Central memory CD4-positive, alpha-beta T cell (primary cell): ENCODE results near the gene PPP1R15A.
"Not testable (repeated sequence)": the region's sequence is repeated elsewhere in the genome, so short reads cannot be mapped to it uniquely, and the experiment has no call there.

ENCODE experiments used
- DNase-seq: peaks from one replicate; pipeline ENCODE4 v3.0.0; 2022

The PPP1R15A gene

DNA sequence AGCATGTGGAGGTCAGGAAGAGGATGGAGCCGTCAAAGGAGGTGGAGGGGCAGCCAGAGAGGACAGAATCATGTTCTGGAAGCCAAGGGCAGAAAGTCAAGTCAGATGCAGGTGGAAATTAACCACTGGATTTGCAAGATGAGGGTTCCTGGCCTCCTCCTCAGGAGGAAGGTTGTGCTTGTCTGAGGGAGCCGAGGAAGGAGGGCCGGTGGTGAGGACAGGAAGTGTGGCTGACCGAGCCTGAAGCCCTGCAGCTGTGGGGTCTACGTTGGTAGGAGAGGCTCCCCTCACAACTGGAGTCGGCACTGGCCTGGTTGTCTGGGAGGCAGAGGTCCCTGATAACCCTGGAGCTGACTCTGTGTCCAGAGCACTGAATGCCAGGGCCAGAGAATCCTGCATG lies 45.9 kb downstream of the PPP1R15A start:
- no peak for DNase-seq

DNA sequence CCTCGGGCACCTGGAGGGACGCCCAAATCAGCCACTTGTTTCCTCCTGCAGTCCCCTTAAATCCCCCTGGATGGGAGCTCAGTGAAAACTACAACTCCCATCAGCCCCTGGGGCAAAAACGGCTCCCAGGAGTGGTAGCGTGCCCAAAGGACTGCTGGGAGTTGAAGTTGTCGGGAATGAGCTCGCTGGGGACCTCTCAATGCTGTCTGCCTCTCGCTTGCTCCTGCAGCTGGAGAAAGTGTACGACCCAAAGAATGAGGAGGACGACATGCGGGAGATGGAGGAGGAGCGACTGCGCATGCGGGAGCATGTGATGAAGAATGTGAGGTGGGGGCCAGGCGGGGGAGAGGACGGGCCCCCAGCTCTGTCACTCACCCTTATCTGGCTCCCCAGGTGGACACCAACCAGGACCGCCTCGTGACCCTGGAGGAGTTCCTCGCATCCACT lies 46.6 kb downstream of the PPP1R15A start:
- DNase-seq: no peak

DNA sequence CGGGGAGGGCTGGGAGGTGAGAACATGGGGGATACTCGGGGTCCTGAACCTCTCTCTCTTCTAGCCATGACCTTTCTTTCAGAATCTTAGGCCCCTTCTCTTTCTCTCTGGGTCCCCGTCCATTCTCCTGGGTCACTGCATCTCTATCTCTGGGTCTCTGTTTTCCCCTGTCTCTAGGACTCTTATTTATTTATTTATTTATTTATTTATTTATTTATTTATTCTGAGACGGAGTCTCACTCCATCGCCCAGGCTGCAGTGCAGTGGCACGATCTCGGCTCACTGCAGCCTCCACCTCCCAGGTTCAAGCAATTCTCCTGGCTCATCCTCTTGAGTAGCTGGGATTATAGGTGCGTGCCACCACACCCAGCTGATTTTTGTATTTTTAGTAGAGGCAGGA lies 47.0 kb downstream of the PPP1R15A start:
- DNase-seq: not testable (repeated sequence)

DNA sequence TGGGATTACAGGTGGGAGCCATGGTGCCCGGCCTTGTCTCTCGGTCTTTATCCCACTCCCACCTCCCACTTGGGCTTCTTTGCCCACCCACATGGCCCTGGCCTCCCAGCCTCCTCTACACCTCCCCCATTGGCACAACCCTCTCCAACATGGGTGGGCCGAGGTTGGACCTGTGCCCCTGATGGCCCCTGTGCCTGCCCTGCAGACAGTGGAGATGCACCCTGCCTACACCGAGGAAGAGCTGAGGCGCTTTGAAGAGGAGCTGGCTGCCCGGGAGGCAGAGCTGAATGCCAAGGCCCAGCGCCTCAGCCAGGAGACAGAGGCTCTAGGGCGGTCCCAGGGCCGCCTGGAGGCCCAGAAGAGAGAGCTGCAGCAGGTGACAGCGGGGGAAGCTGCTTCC lies 48.7 kb downstream of the PPP1R15A start:
- no peak for DNase-seq

DNA sequence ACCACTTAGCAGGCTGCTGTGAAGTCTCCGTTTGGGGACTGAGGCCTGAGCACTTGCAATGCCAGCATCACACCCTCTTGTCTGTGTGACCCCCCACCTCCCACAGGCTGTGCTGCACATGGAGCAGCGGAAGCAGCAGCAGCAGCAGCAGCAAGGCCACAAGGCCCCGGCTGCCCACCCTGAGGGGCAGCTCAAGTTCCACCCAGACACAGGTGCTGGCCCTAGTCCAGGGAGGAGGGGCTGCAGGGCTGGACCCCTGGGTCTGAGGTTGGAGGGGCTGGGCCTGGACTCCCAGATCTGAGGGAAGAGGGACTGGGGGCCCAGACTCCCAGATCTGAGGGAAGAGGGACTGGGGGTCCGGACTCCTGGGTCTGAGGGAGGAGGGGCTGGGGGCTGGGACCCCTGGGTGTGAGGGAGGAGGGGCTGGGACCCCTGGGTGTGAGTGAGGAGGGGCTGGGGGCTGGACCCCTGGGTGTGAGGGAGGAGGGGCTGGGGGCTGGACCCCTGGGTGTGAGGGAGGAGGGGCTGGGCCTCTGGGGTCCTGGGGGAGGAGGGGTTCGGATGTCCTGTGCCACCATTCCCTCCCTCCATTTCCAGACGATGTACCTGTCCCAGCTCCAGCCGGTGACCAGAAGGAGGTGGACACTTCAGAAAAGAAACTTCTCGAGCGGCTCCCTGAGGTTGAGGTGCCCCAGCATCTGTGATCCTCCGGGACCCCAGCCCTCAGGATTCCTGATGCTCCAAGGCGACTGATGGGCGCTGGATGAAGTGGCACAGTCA lies 49.7 kb downstream of the PPP1R15A start:
- DNase-seq: no peak

DNA sequence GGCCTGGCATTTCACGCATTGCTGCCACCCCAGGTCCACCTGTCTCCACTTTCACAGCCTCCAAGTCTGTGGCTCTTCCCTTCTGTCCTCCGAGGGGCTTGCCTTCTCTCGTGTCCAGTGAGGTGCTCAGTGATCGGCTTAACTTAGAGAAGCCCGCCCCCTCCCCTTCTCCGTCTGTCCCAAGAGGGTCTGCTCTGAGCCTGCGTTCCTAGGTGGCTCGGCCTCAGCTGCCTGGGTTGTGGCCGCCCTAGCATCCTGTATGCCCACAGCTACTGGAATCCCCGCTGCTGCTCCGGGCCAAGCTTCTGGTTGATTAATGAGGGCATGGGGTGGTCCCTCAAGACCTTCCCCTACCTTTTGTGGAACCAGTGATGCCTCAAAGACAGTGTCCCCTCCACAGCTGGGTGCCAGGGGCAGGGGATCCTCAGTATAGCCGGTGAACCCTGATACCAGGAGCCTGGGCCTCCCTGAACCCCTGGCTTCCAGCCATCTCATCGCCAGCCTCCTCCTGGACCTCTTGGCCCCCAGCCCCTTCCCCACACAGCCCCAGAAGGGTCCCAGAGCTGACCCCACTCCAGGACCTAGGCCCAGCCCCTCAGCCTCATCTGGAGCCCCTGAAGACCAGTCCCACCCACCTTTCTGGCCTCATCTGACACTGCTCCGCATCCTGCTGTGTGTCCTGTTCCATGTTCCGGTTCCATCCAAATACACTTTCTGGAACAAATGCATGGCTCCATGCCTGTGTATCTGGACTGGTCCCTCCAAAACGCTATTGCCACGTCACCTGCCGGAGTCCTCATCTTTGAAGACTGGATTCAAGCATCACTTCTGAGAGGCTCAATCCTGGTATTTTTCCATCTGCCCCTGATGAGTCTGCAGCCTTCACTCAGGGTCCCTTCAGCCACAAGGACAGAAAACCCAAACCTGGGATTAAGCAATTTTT lies 50.6 kb downstream of the PPP1R15A start:
- no peak for DNase-seq

DNA sequence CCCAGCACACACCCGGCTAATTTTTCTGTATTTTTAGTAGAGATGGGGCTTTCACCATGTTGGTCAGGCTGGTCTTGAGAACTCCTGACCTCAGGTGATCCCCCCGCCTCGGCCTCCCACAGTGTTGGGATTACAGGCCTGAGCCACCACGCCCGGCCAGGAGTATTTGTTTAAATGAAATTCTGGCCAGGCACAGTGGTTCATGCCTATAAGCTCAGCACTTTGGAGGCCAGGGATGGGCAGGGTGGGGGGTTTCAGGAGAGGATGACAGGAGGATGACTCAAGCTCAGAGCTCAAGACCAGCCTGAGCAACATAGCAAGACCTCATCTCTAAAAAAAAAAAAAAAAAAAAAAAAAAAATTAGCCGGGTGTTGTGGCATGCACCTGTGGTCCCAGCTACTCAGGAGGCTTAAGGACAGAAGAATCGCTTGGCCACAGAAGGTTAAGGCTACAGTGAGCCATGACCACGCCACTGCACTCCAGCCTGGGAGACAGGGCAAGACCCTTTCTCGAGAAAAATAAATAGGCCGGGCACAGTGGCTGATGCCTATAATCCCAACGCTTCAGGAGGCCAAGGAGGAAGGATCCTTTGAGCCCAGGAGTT lies 53.1 kb downstream of the PPP1R15A start:
- no peak for DNase-seq
